ENCODE measurements around the gene SEMA3E.

The SEMA3E gene

DNA sequence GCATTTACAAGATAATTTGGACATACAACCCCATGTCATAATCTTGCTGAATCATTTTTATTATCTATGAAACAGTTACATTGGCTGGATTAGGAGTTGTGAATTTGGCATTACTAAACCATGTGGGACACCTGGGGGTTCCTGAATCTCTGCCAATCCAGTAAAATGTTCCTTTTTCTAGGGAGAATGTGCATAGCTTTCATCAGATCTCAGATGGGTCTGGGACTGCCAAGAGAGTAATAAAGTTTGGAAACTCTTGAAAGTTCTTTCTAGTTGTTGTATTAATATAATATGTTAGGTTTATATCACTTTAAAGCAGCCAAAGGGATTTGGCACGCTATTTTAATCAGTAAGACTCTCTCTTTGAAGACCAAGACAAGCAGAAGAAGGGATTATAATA is 62.7 kb downstream of the SEMA3E start:
- Histone ChIP-seq H3K4me2 (ENCODE audit: low read depth, low read length, poor library complexity, severe bottlenecking) (no peak overlapping the region), H3F3A (ENCODE audit: insufficient read depth) (no peaks in the 10 kb centered on the region), H3K27me3 (ENCODE audit: low read length) (0 out of 2 replicates have a peak, but pooled peaks cover 3% of the 10 kb centered on the region), H3K4me3 (ENCODE audit: insufficient read depth, low read length, poor library complexity, severe bottlenecking) (no peak overlapping the region), H3K9me3 (ENCODE audit: insufficient read depth, low read length) (no peaks in the 10 kb centered on the region), H2AFZ (ENCODE audit: low read depth, low read length, severe bottlenecking) (no peak overlapping the region), H3K79me2 (ENCODE audit: insufficient read depth, low read length) (no peaks in the 10 kb centered on the region), H3K27ac (ENCODE audit: low read depth, low read length) (no peak overlapping the region), H3K9ac (ENCODE audit: low read length) (no peak overlapping the region), H3K9me2 (replicated peaks; ENCODE audit: insufficient read depth, low read length) (peaks cover 3% of the 10 kb centered on the region; the same call in 1 of the 2 replicates), H3K36me3 (ENCODE audit: low read length) (no peaks in the 10 kb centered on the region), H4K20me1 (ENCODE audit: low read depth, low read length) (no peaks in the 10 kb centered on the region)
- TF ChIP-seq, protein P1, sequence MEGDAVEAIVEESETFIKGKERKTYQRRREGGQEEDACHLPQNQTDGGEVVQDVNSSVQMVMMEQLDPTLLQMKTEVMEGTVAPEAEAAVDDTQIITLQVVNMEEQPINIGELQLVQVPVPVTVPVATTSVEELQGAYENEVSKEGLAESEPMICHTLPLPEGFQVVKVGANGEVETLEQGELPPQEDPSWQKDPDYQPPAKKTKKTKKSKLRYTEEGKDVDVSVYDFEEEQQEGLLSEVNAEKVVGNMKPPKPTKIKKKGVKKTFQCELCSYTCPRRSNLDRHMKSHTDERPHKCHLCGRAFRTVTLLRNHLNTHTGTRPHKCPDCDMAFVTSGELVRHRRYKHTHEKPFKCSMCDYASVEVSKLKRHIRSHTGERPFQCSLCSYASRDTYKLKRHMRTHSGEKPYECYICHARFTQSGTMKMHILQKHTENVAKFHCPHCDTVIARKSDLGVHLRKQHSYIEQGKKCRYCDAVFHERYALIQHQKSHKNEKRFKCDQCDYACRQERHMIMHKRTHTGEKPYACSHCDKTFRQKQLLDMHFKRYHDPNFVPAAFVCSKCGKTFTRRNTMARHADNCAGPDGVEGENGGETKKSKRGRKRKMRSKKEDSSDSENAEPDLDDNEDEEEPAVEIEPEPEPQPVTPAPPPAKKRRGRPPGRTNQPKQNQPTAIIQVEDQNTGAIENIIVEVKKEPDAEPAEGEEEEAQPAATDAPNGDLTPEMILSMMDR (IDR thresholded peaks at IDR 0.05; ENCODE audit: insufficient read depth, low read length, poor library complexity, severe bottlenecking) = no peak
- no peak for TF ChIP-seq EZH2phosphoT487 (conservative IDR thresholded peaks at IDR 0.05; ENCODE audit: low read length)

DNA sequence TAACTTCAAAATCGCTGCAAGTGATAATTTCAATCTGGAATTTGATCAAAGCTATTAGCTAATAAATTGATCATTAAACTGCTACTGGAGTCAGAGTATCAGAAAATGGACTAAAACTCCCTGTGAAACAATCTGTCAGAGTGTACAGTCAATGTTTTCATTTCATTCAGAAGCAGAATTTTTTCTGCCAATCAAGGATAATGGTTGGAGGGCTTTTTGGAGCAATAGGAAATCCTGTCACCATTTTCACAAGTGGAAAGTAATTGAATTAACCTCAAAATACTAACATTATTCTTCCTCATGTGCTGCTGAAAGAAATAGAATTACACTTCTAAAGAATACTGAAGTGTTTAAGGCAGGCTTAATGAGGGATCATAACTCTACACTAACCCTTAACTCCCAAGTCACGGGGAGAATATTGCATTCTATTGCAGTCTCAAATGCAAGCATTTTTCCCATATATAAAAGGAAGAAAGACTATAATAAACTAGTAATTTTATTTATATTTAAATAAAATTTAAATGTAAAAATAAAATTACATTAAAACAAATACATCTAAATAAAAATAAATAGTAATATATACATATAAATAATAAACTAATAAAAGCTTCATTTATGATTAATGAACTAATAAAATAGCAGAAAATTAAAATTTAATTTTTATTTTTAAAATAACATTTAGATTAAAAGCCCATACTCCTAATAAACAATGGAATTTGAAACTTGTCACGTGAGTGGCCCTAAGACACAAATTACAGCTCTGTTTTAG is 67.1 kb downstream of the SEMA3E start:
- H2AFZ ChIP-seq (ENCODE audit: low read depth, low read length, severe bottlenecking) = no peak overlapping the region
- peaks cover 3% of the 10 kb centered on the region; the same call in 1 of the 2 replicates for H3K9me2 ChIP-seq (replicated peaks; ENCODE audit: insufficient read depth, low read length)
- no peak overlapping the region for H3K9ac ChIP-seq (ENCODE audit: low read length)
- H3K4me3 ChIP-seq (ENCODE audit: insufficient read depth, low read length, poor library complexity, severe bottlenecking) = no peak overlapping the region
- no peaks in the 10 kb centered on the region for H3K79me2 ChIP-seq (ENCODE audit: insufficient read depth, low read length)
- TF ChIP-seq, protein P1 (IDR thresholded peaks at IDR 0.05; ENCODE audit: insufficient read depth, low read length, poor library complexity, severe bottlenecking) = no peak
- no peak for TF ChIP-seq EZH2phosphoT487 (conservative IDR thresholded peaks at IDR 0.05; ENCODE audit: low read length)
- no peaks in the 10 kb centered on the region for H3F3A ChIP-seq (ENCODE audit: insufficient read depth)
- no peaks in the 10 kb centered on the region for H4K20me1 ChIP-seq (ENCODE audit: low read depth, low read length)
- no peaks in the 10 kb centered on the region; the same call in 1 of the 2 replicates for H3K36me3 ChIP-seq (ENCODE audit: low read length)
- 0 out of 2 replicates have a peak, but pooled peaks cover 3% of the 10 kb centered on the region for H3K27me3 ChIP-seq (ENCODE audit: low read length)
- H3K4me2 ChIP-seq (ENCODE audit: low read depth, low read length, poor library complexity, severe bottlenecking) = no peak overlapping the region
- H3K9me3 ChIP-seq (ENCODE audit: insufficient read depth, low read length) = no peaks in the 10 kb centered on the region
- no peak overlapping the region for H3K27ac ChIP-seq (ENCODE audit: low read depth, low read length)

DNA sequence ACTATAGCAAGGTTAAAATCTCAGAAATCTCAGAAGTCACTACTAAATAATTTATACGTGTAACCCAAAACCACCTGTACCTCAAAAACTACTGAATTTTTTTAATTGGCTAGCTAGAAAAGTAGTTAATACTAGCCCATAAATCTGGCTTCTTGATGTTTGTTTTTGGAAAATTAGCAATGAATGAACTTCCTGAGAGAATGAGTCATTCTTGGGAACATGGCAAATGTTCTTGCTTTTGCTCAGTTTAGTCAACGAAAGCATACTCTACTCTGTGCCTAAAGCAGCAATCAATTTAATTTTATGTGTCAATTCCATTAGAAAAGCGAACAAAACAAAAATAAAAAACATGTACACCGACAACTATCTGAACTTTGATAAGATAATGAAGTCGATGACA is 69.2 kb downstream of the SEMA3E start:
- Histone ChIP-seq H3K36me3 (ENCODE audit: low read length) (no peaks in the 10 kb centered on the region; the same call in 1 of the 2 replicates), H3K9me3 (ENCODE audit: insufficient read depth, low read length) (no peaks in the 10 kb centered on the region), H3K9me2 (replicated peaks; ENCODE audit: insufficient read depth, low read length) (peaks cover 3% of the 10 kb centered on the region; the same call in 1 of the 2 replicates), H3K9ac (ENCODE audit: low read length) (no peak overlapping the region), H3K27me3 (ENCODE audit: low read length) (0 out of 2 replicates have a peak, but pooled peaks cover 3% of the 10 kb centered on the region), H2AFZ (ENCODE audit: low read depth, low read length, severe bottlenecking) (no peak overlapping the region), H4K20me1 (ENCODE audit: low read depth, low read length) (no peaks in the 10 kb centered on the region), H3K27ac (ENCODE audit: low read depth, low read length) (no peak overlapping the region), H3F3A (ENCODE audit: insufficient read depth) (no peaks in the 10 kb centered on the region), H3K4me3 (ENCODE audit: insufficient read depth, low read length, poor library complexity, severe bottlenecking) (no peak overlapping the region), H3K4me2 (ENCODE audit: low read depth, low read length, poor library complexity, severe bottlenecking) (no peak overlapping the region), H3K79me2 (ENCODE audit: insufficient read depth, low read length) (no peaks in the 10 kb centered on the region)
- TF ChIP-seq, protein P1 (IDR thresholded peaks at IDR 0.05; ENCODE audit: insufficient read depth, low read length, poor library complexity, severe bottlenecking) = no peak
- TF ChIP-seq EZH2phosphoT487 (conservative IDR thresholded peaks at IDR 0.05; ENCODE audit: low read length) = no peak
